Measurements from ENCODE around the gene DEFB132. TPM values are rescaled to one million over a fixed set of nuclear protein-coding genes. Genes with fewer than 3 reads are reported as not detected.

Gene DEFB132
- polyA plus RNA-seq, 1 of the 3 experiments (the other 2 are of a cell fraction), result not detected

- no peak overlapping the region for H3K9ac ChIP-seq
- WGBS (ENCODE audit: low lambda C conversion rate), result 0% methylated on average over 1 of the region's 1 CpG
- H3K36me3 ChIP-seq (replicated peaks in 1 of 2; ENCODE audit: control insufficient read depth in 1 of 2, insufficient read depth in 2 of 2, low read length in 1 of 2), result no peaks in the 10 kb centered on the region
- H3K9me2 ChIP-seq, result no peaks in the 10 kb centered on the region
- H3K4me1 ChIP-seq (ENCODE audit: control insufficient read depth in 1 of 2, insufficient read depth in 2 of 2, low read depth in 1 of 2, low read length in 1 of 2), result no peaks in the 10 kb centered on the region
- ChIA-PET POLR2A (no interaction called here), CTCF (interaction anchor here (0.9 to 1.8 kb wide), 7 partner anchors 9 to 110 kb away, joined by 3 to 5 read pairs (median 4); no protein-coding TSS in a partner anchor)
- no peaks in the 10 kb centered on the region; the same call in 1 of the 2 replicates for H3K27me3 ChIP-seq (ENCODE audit: insufficient read depth)
- no peaks in the 10 kb centered on the region for H3K9me3 ChIP-seq
- no peak overlapping the region for H3K4me2 ChIP-seq
- no peak overlapping the region for H3K27ac ChIP-seq (ENCODE audit: low read depth in 2 of 2, low read length in 1 of 2)
- DNase-seq, result peak; percentile 34
- no peaks in the 10 kb centered on the region for H4K20me1 ChIP-seq (ENCODE audit: insufficient read depth)
- no peak overlapping the region for H2AFZ ChIP-seq (ENCODE audit: low read depth)
- TF ChIP-seq IRF3 (IDR thresholded peaks at IDR 0.05; ENCODE audit: low read depth, low read length) (no peak), RAD21 (IDR thresholded peaks at IDR 0.05; ENCODE audit: low read length) (peak; percentile 70), CTCF (IDR thresholded peaks at IDR 0.05) (peak; percentile 44), MEF2A (IDR thresholded peaks at IDR 0.05; ENCODE audit: borderline replicate concordance, low read depth) (no peak), SMC3 (IDR thresholded peaks at IDR 0.05; ENCODE audit: low read depth, low read length) (peak; percentile 34; the same call in 1 of the 2 replicates), SIN3A (IDR thresholded peaks at IDR 0.05; ENCODE audit: borderline replicate concordance, low read depth, low read length) (no peak), EP300 (IDR thresholded peaks at IDR 0.05; ENCODE audit: borderline replicate concordance in 1 of 2, low read depth in 1 of 2, low read length in 1 of 2) (no peak), TCF12 (IDR thresholded peaks at IDR 0.05) (no peak), TAF1 (IDR thresholded peaks at IDR 0.05; ENCODE audit: borderline replicate concordance, low read depth, low read length) (no peak), USF2 (IDR thresholded peaks at IDR 0.05; ENCODE audit: borderline replicate concordance, low read depth, low read length) (no peak)
- no peaks in the 10 kb centered on the region for H3K79me2 ChIP-seq (ENCODE audit: insufficient read depth)
- no peaks in the 10 kb centered on the region for H3F3A ChIP-seq (replicated peaks; ENCODE audit: insufficient read depth)
- H3K4me3 ChIP-seq (ENCODE audit: low read depth in 2 of 2, low read length in 1 of 2), result no peak overlapping the region
Measured at GRCh38 chr20:219290-220115, 38.0 kb upstream of the DEFB132 start.

GRCh38 chr20:221258-221830 lies 36.2 kb upstream of the DEFB132 start:
- Histone ChIP-seq H3K4me1 (ENCODE audit: control insufficient read depth in 1 of 2, insufficient read depth in 2 of 2, low read depth in 1 of 2, low read length in 1 of 2) (no peaks in the 10 kb centered on the region), H3K27ac (ENCODE audit: low read depth in 2 of 2, low read length in 1 of 2) (no peak overlapping the region), H3K36me3 (replicated peaks in 1 of 2; ENCODE audit: control insufficient read depth in 1 of 2, insufficient read depth in 2 of 2, low read length in 1 of 2) (no peaks in the 10 kb centered on the region), H3K9ac (no peak overlapping the region), H3K9me3 (no peaks in the 10 kb centered on the region), H3K27me3 (ENCODE audit: insufficient read depth) (no peaks in the 10 kb centered on the region; the same call in 1 of the 2 replicates), H3F3A (replicated peaks; ENCODE audit: insufficient read depth) (no peaks in the 10 kb centered on the region), H2AFZ (ENCODE audit: low read depth) (no peak overlapping the region), H3K4me3 (ENCODE audit: low read depth in 2 of 2, low read length in 1 of 2) (no peak overlapping the region), H3K79me2 (ENCODE audit: insufficient read depth) (no peaks in the 10 kb centered on the region), H3K4me2 (no peak overlapping the region), H4K20me1 (ENCODE audit: insufficient read depth) (no peaks in the 10 kb centered on the region), H3K9me2 (no peaks in the 10 kb centered on the region)
- ChIA-PET CTCF (no interaction called here), POLR2A (no interaction called here)
- no peak for DNase-seq
- WGBS (ENCODE audit: low lambda C conversion rate), result 8% methylated on average over 1 of the region's 1 CpG
- TF ChIP-seq CTCF (IDR thresholded peaks at IDR 0.05) (no peak), EP300 (IDR thresholded peaks at IDR 0.05; ENCODE audit: borderline replicate concordance in 1 of 2, low read depth in 1 of 2, low read length in 1 of 2) (no peak), MEF2A (IDR thresholded peaks at IDR 0.05; ENCODE audit: borderline replicate concordance, low read depth) (no peak), ELF1 (IDR thresholded peaks at IDR 0.05) (no peak), MAX (IDR thresholded peaks at IDR 0.05; ENCODE audit: low read depth) (no peak), RAD21 (IDR thresholded peaks at IDR 0.05; ENCODE audit: low read length) (no peak), RXRA (IDR thresholded peaks at IDR 0.05; ENCODE audit: borderline replicate concordance, low read depth) (no peak), TEAD4 (IDR thresholded peaks at IDR 0.05; ENCODE audit: borderline replicate concordance, insufficient read depth) (no peak), TAF1 (IDR thresholded peaks at IDR 0.05; ENCODE audit: borderline replicate concordance, low read depth, low read length) (no peak), FOXM1 (IDR thresholded peaks at IDR 0.05; ENCODE audit: low read depth) (no peak), MXI1 (IDR thresholded peaks at IDR 0.05; ENCODE audit: low read depth, low read length) (no peak), POLR2AphosphoS5 (IDR thresholded peaks at IDR 0.05; ENCODE audit: low read depth, low read length) (no peak), GATA2 (CRISPR knock-in tag; IDR thresholded peaks at IDR 0.05) (no peak)
